ENCODE data around the gene PLEKHA5.

PLEKHA5 gene

GRCh38 chr12:19093218-19093617, 36.3 kb upstream of the PLEKHA5 start:
- TF ChIP-seq CTCF (IDR thresholded peaks at IDR 0.05), result no peak

GRCh38 chr12:19095331-19095730, 34.2 kb upstream of the PLEKHA5 start:
- TF ChIP-seq CTCF (IDR thresholded peaks at IDR 0.05), result no peak

- no peak for TF ChIP-seq CTCF (IDR thresholded peaks at IDR 0.05)
Measured at GRCh38 chr12:19095756-19096480, 33.6 kb upstream of the PLEKHA5 start.

- no peak for TF ChIP-seq CTCF (IDR thresholded peaks at IDR 0.05)
Measured at GRCh38 chr12:19105463-19105862, 24.1 kb upstream of the PLEKHA5 start.

- no peak for TF ChIP-seq CTCF (IDR thresholded peaks at IDR 0.05)
Measured at GRCh38 chr12:19107750-19108149, 21.8 kb upstream of the PLEKHA5 start.

- no peak for TF ChIP-seq CTCF (IDR thresholded peaks at IDR 0.05)
Measured at GRCh38 chr12:19110221-19110940, 19.2 kb upstream of the PLEKHA5 start.

GRCh38 chr12:19113464-19113863, 16.1 kb upstream of the PLEKHA5 start:
- TF ChIP-seq CTCF (IDR thresholded peaks at IDR 0.05), result no peak
